K562 (cell line): Measurements from ENCODE around the gene ARL11. TPM values are rescaled to one million over a fixed set of nuclear protein-coding genes. Genes with fewer than 3 reads are reported as not detected.

Source experiments
- CBFB ChIP-seq: sonication (generic); formaldehyde crosslinking; IDR thresholded peaks from 2 replicates; pipeline ENCODE4 v1.4.0; 2020; ENCODE audit warnings: mild to moderate bottlenecking, missing genetic modification reagents
- CTBP1 ChIP-seq: fragments of 450-650 bp; IDR thresholded peaks from 2 replicates; pipeline ENCODE4 v1.6.1; 2016; ENCODE audit warnings: borderline replicate concordance
- E2F3 ChIP-seq: fragments of 250-450 bp; sonication (Bioruptor Pico); IDR thresholded peaks from 2 replicates; pipeline ENCODE4 v1.4.0; 2020; ENCODE audit warnings: mild to moderate bottlenecking
- KDM1A ChIP-seq, 2 experiments: fragments of 450-650 bp; IDR thresholded peaks; 2 replicates each; pipeline ENCODE4 v1.6.1; 2016; ENCODE audit warnings: mild to moderate bottlenecking in 2 of 2
- KLF1 ChIP-seq: fragments of 450-650 bp; IDR thresholded peaks from 2 replicates; pipeline ENCODE4 v1.6.1; 2016; ENCODE audit warnings: missing genetic modification characterization, missing compliant biosample characterization
- L3MBTL2 ChIP-seq: fragments of 450-650 bp; IDR thresholded peaks from 2 replicates; pipeline ENCODE4 v1.6.1; 2016; ENCODE audit warnings: mild to moderate bottlenecking, moderate library complexity
- LEF1 ChIP-seq: fragments of 450-650 bp; IDR thresholded peaks from 2 replicates; pipeline ENCODE4 v1.6.1; 2016; ENCODE audit warnings: mild to moderate bottlenecking
- MCM3 ChIP-seq: fragments of 450-650 bp; IDR thresholded peaks from 2 replicates; pipeline ENCODE4 v1.6.1; 2016
- MTA2 ChIP-seq: fragments of 450-650 bp; IDR thresholded peaks from 2 replicates; pipeline ENCODE4 v1.6.1; 2016; ENCODE audit warnings: low read depth
- NBN ChIP-seq: fragments of 450-650 bp; IDR thresholded peaks from 2 replicates; pipeline ENCODE4 v1.6.1; 2016; ENCODE audit warnings: low read depth, mild to moderate bottlenecking
- OTX1 ChIP-seq: fragments of 450-650 bp; formaldehyde crosslinking; IDR thresholded peaks from 2 replicates; pipeline ENCODE4 v1.4.0; 2022; ENCODE audit warnings: mild to moderate bottlenecking
- PTRF ChIP-seq: fragments of 450-650 bp; IDR thresholded peaks from 2 replicates; pipeline ENCODE4 v1.6.1; 2016; ENCODE audit warnings: mild to moderate bottlenecking, missing genetic modification characterization, missing compliant biosample characterization
- RBM15 ChIP-seq: fragments of 200-400 bp; formaldehyde crosslinking; IDR thresholded peaks from 2 replicates; pipeline ENCODE4 v1.6.1; 2018; ENCODE audit warnings: mild to moderate bottlenecking, low read length, moderate library complexity; ENCODE audit not compliant: insufficient read depth
- SMAD2 ChIP-seq: fragments of 150-350 bp; IDR thresholded peaks from 2 replicates; pipeline ENCODE4 v1.6.1; 2014; ENCODE audit warnings: low read depth, mild to moderate bottlenecking, low read length
- STAG1 ChIP-seq: sonication (generic); formaldehyde crosslinking; IDR thresholded peaks from 2 replicates; pipeline ENCODE4 v1.5.0; 2020; ENCODE audit warnings: missing genetic modification reagents, borderline replicate concordance
- ZEB2 ChIP-seq: fragments of 450-650 bp; IDR thresholded peaks from 2 replicates; pipeline ENCODE4 v1.6.1; 2016
- ZNF134 ChIP-seq: fragments of 250-450 bp; sonication (Bioruptor Pico); conservative IDR thresholded peaks from 2 replicates; pipeline ENCODE4 v1.4.0; 2020
- ZNF695 ChIP-seq: fragments of 450-650 bp; formaldehyde crosslinking; IDR thresholded peaks from 2 replicates; pipeline ENCODE4 v1.4.0; 2020; ENCODE audit warnings: mild to moderate bottlenecking, moderate library complexity
- ZSCAN29 ChIP-seq: fragments of 450-650 bp; IDR thresholded peaks from 2 replicates; pipeline ENCODE4 v1.6.1; 2017
- polyA plus RNA-seq, 8 experiments: library from polyadenylated mRNA; depleted of rRNA in 4 of 8; stranded (reverse) in 5 of 8; unstranded in 3 of 8; fragments of >200 nt; fragmentation: Nextera tagmentation in 2 of 8; fragmentation: Illumina TruSeq in 1 of 8; extraction: Ambion mirVana in 2 of 8; extraction: Trizol in 1 of 8; gene quantifications; 2 replicates each; pipeline versions ENCODE4 v1.2.1 to v1.2.3, GENCODE V29; 2011 to 2014; ENCODE audit warnings: inconsistent platforms in 1 of 8, missing spikeins in 1 of 8
- total RNA-seq, 7 experiments: library from RNA; depleted of rRNA in 6 of 7; stranded (reverse); fragments of >200 nt in 6 of 7; fragmentation: Illumina TruSeq in 2 of 7; extraction: Trizol in 2 of 7; gene quantifications; 2 replicates each; pipeline versions ENCODE4 v1.2.1 to v1.2.3, GENCODE V29; 2011 to 2021; ENCODE audit warnings: low replicate concordance in 1 of 7
- TF ChIP-seq, protein P1 (sequence below): fragments of 250-450 bp; sonication (Bioruptor Pico); IDR thresholded peaks from 2 replicates; pipeline ENCODE4 v1.8.0; 2021; ENCODE audit warnings: moderate library complexity, mild to moderate bottlenecking, inconsistent platforms
- TF ChIP-seq, protein P2 (sequence below), 2 experiments: fragments of 450-650 bp in 1 of 2; sonication (generic) in 1 of 2; formaldehyde crosslinking in 1 of 2; IDR thresholded peaks in 1 of 2; conservative IDR thresholded peaks in 1 of 2; 2 replicates each; pipeline versions ENCODE4 v1.6.1 to v1.8.1; 2016 to 2023; ENCODE audit warnings: mild to moderate bottlenecking in 2 of 2, moderate library complexity in 2 of 2, inconsistent platforms in 1 of 2, missing genetic modification reagents in 1 of 2
- TF ChIP-seq, protein P3 (sequence below): fragments of 450-650 bp; formaldehyde crosslinking; IDR thresholded peaks from 2 replicates; pipeline ENCODE4 v1.4.0; 2020; ENCODE audit warnings: mild to moderate bottlenecking
- TF ChIP-seq, protein P4 (sequence below): sonication (generic); formaldehyde crosslinking; IDR thresholded peaks from 2 replicates; pipeline ENCODE4 v1.8.0; 2022; ENCODE audit warnings: missing genetic modification reagents, mild to moderate bottlenecking, moderate library complexity, borderline replicate concordance
- TF ChIP-seq, protein P5 (sequence below): sonication (generic); formaldehyde crosslinking; IDR thresholded peaks from 2 replicates; pipeline ENCODE4 v1.8.0; 2023; ENCODE audit warnings: mild to moderate bottlenecking, missing genetic modification reagents
- TF ChIP-seq, protein P6 (sequence below): IDR thresholded peaks from 2 replicates; pipeline ENCODE4 v1.6.1; 2012; ENCODE audit warnings: low read depth, low read length, improper control_type of control experiment, borderline replicate concordance

ARL11 gene
- total and polyA plus RNA-seq, 9 of the 15 experiments (the other 6 are each of a cell fraction or from before 2014, with no cell fraction given): 0.18 to 0.87 (median 0.45) TPM

DNA sequence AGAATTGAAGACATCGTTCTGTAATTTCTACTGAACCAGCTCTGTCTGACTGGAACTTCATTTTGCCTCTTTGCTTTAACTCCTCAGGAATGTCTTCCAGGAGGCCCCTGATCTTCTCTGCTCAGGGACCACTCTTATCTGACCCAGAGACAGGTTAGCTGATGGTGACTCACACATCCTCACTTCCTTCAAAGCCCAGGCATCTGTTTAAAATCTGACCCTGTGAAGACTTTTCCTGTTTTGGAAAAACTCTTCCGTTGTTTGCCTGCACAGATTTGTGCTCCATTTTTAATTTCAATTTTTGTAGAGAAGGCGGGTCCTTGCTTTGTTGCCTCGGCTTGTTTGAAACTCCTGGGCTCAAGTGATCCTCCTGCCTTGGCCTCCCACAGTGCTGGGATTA lies 1.6 kb downstream of the ARL11 start (continued):
- TF ChIP-seq, protein P1, sequence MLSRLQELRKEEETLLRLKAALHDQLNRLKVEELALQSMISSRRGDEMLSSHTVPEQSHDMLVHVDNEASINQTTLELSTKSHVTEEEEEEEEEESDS (CRISPR knock-in tag): no peak
- no peak for TF ChIP-seq LEF1
- no peak for TF ChIP-seq OTX1 (CRISPR knock-in tag)
- no peak for TF ChIP-seq RBM15
- no peak for TF ChIP-seq E2F3 (CRISPR knock-in tag)
- TF ChIP-seq ZSCAN29: no peak
- TF ChIP-seq, protein P2, sequence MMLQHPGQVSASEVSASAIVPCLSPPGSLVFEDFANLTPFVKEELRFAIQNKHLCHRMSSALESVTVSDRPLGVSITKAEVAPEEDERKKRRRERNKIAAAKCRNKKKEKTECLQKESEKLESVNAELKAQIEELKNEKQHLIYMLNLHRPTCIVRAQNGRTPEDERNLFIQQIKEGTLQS (IDR thresholded peaks at IDR 0.05): peak; percentile 59; the same call in 1 of the 2 replicates
- TF ChIP-seq, protein P2 (CRISPR knock-in tag; conservative IDR thresholded peaks at IDR 0.05): no peak
- TF ChIP-seq, protein P3, sequence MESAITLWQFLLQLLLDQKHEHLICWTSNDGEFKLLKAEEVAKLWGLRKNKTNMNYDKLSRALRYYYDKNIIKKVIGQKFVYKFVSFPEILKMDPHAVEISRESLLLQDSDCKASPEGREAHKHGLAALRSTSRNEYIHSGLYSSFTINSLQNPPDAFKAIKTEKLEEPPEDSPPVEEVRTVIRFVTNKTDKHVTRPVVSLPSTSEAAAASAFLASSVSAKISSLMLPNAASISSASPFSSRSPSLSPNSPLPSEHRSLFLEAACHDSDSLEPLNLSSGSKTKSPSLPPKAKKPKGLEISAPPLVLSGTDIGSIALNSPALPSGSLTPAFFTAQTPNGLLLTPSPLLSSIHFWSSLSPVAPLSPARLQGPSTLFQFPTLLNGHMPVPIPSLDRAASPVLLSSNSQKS (CRISPR knock-in tag): no peak
- TF ChIP-seq MTA2: no peak
- TF ChIP-seq PTRF (tag): no peak
- 0 out of 2 replicates have a peak, but pooled peaks have one; percentile 35 for TF ChIP-seq ZEB2
- peak; percentile 79 to 84 for TF ChIP-seq KDM1A (IDR thresholded peaks at IDR 0.05)
- no peak for TF ChIP-seq NBN
- no peak for TF ChIP-seq MCM3
- TF ChIP-seq CBFB (CRISPR knock-in tag): no peak
- TF ChIP-seq STAG1: no peak
- TF ChIP-seq ZNF695: no peak
- TF ChIP-seq SMAD2: no peak
- no peak for TF ChIP-seq L3MBTL2
- TF ChIP-seq, protein P4, sequence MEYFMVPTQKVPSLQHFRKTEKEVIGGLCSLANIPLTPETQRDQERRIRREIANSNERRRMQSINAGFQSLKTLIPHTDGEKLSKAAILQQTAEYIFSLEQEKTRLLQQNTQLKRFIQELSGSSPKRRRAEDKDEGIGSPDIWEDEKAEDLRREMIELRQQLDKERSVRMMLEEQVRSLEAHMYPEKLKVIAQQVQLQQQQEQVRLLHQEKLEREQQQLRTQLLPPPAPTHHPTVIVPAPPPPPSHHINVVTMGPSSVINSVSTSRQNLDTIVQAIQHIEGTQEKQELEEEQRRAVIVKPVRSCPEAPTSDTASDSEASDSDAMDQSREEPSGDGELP (CRISPR knock-in tag): no peak
- TF ChIP-seq KLF1 (tag): no peak
- TF ChIP-seq CTBP1: peak; percentile 67
- TF ChIP-seq, protein P5, sequence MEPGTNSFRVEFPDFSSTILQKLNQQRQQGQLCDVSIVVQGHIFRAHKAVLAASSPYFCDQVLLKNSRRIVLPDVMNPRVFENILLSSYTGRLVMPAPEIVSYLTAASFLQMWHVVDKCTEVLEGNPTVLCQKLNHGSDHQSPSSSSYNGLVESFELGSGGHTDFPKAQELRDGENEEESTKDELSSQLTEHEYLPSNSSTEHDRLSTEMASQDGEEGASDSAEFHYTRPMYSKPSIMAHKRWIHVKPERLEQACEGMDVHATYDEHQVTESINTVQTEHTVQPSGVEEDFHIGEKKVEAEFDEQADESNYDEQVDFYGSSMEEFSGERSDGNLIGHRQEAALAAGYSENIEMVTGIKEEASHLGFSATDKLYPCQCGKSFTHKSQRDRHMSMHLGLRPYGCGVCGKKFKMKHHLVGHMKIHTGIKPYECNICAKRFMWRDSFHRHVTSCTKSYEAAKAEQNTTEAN (CRISPR knock-in tag): no peak
- TF ChIP-seq ZNF134 (CRISPR knock-in tag): no peak
- TF ChIP-seq, protein P6, sequence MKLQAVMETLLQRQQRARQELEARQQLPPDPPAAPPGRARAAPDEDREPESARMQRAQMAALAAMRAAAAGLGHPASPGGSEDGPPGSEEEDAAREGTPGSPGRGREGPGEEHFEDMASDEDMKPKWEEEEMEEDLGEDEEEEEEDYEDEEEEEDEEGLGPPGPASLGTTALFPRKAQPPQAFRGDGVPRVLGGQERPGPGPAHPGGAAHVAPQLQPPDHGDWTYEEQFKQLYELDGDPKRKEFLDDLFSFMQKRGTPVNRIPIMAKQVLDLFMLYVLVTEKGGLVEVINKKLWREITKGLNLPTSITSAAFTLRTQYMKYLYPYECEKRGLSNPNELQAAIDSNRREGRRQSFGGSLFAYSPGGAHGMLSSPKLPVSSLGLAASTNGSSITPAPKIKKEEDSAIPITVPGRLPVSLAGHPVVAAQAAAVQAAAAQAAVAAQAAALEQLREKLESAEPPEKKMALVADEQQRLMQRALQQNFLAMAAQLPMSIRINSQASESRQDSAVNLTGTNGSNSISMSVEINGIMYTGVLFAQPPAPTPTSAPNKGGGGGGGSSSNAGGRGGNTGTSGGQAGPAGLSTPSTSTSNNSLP: no peak
